PFSK-1 (cell line): ENCODE results near the gene CAPN1.

Experiments used
- POLR2AphosphoS5 ChIP-seq: IDR thresholded peaks from 2 replicates; pipeline ENCODE4 v1.6.1; 2012; ENCODE audit warnings: low read depth, mild to moderate bottlenecking, control low read depth, low read length, moderate library complexity
- TAF1 ChIP-seq: IDR thresholded peaks from 2 replicates; pipeline ENCODE4 v1.6.1; 2012; ENCODE audit warnings: low read length, control low read depth, borderline replicate concordance; ENCODE audit not compliant: insufficient read depth
- TF ChIP-seq, protein P1 (sequence below), 2 experiments: IDR thresholded peaks; 2 replicates each; pipeline versions ENCODE4 v1.6.1 to v1.8.0; 2011 to 2012; ENCODE audit warnings: low read depth in 2 of 2, low read length in 2 of 2, control low read depth in 1 of 2, inconsistent platforms in 1 of 2, mild to moderate bottlenecking in 1 of 2, moderate library complexity in 1 of 2; ENCODE audit not compliant: insufficient read depth in 1 of 2

DNA sequence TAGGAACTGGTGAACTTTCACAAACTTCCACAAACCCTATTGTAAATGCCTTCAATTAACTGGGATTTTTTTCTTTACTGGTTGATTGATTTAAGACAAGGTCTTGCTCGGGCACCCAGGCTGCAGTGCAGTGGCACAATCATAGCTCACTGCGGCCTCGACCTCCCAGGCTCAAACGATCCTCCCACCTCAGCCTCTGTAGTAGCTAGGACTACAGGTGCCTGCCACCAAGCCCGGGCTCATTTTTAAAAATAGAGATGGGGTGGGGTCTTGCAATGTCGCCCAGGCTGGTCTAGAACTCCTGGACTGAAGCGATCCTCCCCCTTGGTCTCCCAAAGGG is 44.3 kb downstream of the CAPN1 start:
- TF ChIP-seq, protein P1, sequence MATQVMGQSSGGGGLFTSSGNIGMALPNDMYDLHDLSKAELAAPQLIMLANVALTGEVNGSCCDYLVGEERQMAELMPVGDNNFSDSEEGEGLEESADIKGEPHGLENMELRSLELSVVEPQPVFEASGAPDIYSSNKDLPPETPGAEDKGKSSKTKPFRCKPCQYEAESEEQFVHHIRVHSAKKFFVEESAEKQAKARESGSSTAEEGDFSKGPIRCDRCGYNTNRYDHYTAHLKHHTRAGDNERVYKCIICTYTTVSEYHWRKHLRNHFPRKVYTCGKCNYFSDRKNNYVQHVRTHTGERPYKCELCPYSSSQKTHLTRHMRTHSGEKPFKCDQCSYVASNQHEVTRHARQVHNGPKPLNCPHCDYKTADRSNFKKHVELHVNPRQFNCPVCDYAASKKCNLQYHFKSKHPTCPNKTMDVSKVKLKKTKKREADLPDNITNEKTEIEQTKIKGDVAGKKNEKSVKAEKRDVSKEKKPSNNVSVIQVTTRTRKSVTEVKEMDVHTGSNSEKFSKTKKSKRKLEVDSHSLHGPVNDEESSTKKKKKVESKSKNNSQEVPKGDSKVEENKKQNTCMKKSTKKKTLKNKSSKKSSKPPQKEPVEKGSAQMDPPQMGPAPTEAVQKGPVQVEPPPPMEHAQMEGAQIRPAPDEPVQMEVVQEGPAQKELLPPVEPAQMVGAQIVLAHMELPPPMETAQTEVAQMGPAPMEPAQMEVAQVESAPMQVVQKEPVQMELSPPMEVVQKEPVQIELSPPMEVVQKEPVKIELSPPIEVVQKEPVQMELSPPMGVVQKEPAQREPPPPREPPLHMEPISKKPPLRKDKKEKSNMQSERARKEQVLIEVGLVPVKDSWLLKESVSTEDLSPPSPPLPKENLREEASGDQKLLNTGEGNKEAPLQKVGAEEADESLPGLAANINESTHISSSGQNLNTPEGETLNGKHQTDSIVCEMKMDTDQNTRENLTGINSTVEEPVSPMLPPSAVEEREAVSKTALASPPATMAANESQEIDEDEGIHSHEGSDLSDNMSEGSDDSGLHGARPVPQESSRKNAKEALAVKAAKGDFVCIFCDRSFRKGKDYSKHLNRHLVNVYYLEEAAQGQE (IDR thresholded peaks at IDR 0.05; ENCODE audit: insufficient read depth in 1 of 2, low read depth in 2 of 2, low read length in 2 of 2): no peak
- no peak for TF ChIP-seq POLR2AphosphoS5
- TF ChIP-seq TAF1: no peak
